ENCODE results near the gene KCNC4.

The KCNC4 gene

DNA sequence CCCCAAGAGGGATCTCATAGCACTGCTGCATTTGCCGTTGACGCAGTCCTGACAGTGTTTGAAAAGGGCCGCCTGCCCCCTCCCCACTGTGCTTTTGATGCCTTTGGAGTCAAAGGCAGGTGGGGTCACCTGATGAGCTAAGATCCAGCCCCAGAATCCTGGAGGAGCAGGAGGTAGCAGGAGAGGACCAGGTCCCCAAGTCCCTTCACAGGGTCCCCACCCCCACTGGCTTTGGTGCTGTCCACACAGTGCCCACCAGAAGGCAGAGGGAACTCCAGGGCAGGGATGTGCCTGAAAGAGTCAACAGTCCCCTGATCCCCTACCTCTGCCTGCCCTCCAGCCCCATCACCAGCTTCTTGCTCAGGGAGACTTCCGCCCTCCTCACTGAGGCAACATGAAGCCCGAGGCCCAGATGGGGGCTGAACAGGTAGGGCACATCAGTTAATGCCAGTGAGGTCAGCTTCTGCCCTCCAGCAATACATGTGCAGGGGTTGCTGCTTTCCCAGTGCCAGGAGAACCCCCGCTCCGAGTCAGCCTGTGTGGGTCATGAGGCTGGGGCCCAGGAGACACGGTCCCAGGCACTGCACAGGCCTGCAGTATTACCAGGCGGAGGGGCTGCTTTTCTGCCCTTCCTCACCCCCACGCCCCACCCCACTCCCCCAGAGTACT, 8.8 kb upstream of the KCNC4 start:
- Histone ChIP-seq H3K4me3 (replicated peaks; ENCODE audit: insufficient read depth, low read length) (no peak overlapping the region), H3K27me3 (ENCODE audit: insufficient read depth, poor library complexity, severe bottlenecking) (no peaks in the 10 kb centered on the region), H3K27ac (replicated peaks) (no peak overlapping the region)
- TF ChIP-seq POLR2AphosphoS5 (IDR thresholded peaks at IDR 0.05; ENCODE audit: low read depth) (no peak), SPI1 (IDR thresholded peaks at IDR 0.05; ENCODE audit: borderline replicate concordance, low read depth) (no peak), GABPA (IDR thresholded peaks at IDR 0.05; ENCODE audit: low read depth) (no peak)
- TF ChIP-seq, protein P1, sequence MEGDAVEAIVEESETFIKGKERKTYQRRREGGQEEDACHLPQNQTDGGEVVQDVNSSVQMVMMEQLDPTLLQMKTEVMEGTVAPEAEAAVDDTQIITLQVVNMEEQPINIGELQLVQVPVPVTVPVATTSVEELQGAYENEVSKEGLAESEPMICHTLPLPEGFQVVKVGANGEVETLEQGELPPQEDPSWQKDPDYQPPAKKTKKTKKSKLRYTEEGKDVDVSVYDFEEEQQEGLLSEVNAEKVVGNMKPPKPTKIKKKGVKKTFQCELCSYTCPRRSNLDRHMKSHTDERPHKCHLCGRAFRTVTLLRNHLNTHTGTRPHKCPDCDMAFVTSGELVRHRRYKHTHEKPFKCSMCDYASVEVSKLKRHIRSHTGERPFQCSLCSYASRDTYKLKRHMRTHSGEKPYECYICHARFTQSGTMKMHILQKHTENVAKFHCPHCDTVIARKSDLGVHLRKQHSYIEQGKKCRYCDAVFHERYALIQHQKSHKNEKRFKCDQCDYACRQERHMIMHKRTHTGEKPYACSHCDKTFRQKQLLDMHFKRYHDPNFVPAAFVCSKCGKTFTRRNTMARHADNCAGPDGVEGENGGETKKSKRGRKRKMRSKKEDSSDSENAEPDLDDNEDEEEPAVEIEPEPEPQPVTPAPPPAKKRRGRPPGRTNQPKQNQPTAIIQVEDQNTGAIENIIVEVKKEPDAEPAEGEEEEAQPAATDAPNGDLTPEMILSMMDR (IDR thresholded peaks at IDR 0.05; ENCODE audit: insufficient read depth, low read length) = no peak
- TF ChIP-seq, protein P2, sequence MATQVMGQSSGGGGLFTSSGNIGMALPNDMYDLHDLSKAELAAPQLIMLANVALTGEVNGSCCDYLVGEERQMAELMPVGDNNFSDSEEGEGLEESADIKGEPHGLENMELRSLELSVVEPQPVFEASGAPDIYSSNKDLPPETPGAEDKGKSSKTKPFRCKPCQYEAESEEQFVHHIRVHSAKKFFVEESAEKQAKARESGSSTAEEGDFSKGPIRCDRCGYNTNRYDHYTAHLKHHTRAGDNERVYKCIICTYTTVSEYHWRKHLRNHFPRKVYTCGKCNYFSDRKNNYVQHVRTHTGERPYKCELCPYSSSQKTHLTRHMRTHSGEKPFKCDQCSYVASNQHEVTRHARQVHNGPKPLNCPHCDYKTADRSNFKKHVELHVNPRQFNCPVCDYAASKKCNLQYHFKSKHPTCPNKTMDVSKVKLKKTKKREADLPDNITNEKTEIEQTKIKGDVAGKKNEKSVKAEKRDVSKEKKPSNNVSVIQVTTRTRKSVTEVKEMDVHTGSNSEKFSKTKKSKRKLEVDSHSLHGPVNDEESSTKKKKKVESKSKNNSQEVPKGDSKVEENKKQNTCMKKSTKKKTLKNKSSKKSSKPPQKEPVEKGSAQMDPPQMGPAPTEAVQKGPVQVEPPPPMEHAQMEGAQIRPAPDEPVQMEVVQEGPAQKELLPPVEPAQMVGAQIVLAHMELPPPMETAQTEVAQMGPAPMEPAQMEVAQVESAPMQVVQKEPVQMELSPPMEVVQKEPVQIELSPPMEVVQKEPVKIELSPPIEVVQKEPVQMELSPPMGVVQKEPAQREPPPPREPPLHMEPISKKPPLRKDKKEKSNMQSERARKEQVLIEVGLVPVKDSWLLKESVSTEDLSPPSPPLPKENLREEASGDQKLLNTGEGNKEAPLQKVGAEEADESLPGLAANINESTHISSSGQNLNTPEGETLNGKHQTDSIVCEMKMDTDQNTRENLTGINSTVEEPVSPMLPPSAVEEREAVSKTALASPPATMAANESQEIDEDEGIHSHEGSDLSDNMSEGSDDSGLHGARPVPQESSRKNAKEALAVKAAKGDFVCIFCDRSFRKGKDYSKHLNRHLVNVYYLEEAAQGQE (IDR thresholded peaks at IDR 0.05; ENCODE audit: insufficient replicate concordance, low read depth) = no peak
- DNase-seq (ENCODE audit: low read depth in 1 of 2, low spot score in 1 of 2) = no peak

DNA sequence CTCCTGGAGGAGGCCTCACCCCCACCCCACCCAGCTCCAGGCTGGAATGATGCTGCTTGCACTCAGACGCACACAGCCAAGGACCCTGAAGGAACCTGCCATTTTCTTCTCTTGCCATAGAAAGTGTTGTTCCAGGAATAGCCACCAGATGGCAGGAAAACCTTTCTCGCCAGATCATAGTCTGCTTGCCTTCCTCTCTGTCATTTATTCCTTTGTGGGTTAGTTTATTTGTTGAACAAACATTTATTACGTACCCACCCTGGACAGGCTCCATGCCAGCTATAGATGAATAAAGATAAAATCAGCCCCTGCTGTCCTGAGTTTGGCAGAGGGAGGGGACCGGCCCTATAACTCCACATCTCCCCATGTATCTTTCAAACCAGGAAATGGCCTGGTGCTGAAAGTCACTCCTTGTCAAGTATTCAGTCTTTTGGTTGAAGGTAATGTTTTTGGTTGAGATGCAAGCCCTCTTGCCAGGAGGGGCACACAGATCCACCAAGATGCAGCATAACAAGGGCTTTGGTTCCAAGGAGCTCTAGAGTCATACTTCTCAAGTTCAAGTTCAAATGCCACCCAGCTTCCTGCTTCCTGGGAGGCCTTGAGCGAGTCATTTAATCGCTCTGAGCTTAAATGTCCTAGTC, 7.0 kb upstream of the KCNC4 start:
- TF ChIP-seq, protein P1 (IDR thresholded peaks at IDR 0.05; ENCODE audit: insufficient read depth, low read length) = peak; percentile 81
- TF ChIP-seq, protein P2 (IDR thresholded peaks at IDR 0.05; ENCODE audit: insufficient replicate concordance, low read depth) = no peak
- no peak for TF ChIP-seq SPI1 (IDR thresholded peaks at IDR 0.05; ENCODE audit: borderline replicate concordance, low read depth)
- DNase-seq (ENCODE audit: low read depth in 1 of 2, low spot score in 1 of 2) = peak; percentile 46 to 64
- H3K27me3 ChIP-seq (ENCODE audit: insufficient read depth, poor library complexity, severe bottlenecking) = no peaks in the 10 kb centered on the region
- H3K27ac ChIP-seq (replicated peaks) = no peak overlapping the region
- no peak overlapping the region for H3K4me3 ChIP-seq (replicated peaks; ENCODE audit: insufficient read depth, low read length)

DNA sequence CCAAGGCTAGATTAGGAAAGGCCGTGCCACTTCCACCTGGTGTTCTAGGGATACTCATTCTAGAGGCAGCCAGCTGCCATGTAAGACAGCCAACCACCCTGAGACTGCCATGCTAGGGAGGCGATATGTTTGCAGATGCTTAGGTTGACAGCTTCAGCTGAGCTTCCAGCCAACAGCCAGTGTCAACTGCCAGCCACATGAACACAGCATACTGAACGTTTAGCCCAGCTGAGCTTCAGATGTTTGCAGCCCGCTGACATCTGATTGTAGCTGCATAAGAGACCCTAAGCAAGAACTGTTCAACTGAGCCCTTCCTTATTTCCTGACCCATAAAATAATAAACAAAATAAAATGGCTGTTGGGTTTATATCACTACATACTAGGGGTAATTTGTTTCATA, 5.0 kb upstream of the KCNC4 start:
- H3K4me3 ChIP-seq (replicated peaks; ENCODE audit: insufficient read depth, low read length) = no peak overlapping the region
- no peak for DNase-seq (ENCODE audit: low read depth in 1 of 2, low spot score in 1 of 2)
- peaks cover 2% of the 10 kb centered on the region for H3K27me3 ChIP-seq (ENCODE audit: insufficient read depth, poor library complexity, severe bottlenecking)
- no peak overlapping the region for H3K27ac ChIP-seq (replicated peaks)
- TF ChIP-seq, protein P2 (IDR thresholded peaks at IDR 0.05; ENCODE audit: insufficient replicate concordance, low read depth) = no peak
- TF ChIP-seq GABPA (IDR thresholded peaks at IDR 0.05; ENCODE audit: low read depth) (no peak), SPI1 (IDR thresholded peaks at IDR 0.05; ENCODE audit: borderline replicate concordance, low read depth) (no peak), POLR2AphosphoS5 (IDR thresholded peaks at IDR 0.05; ENCODE audit: low read depth) (no peak)
- TF ChIP-seq, protein P1 (IDR thresholded peaks at IDR 0.05; ENCODE audit: insufficient read depth, low read length) = no peak
